ENCODE data around the gene POLR3E.
A peak's percentile ranks its signal among the peaks of the same experiment; 100 is the strongest.

Gene POLR3E

DNA sequence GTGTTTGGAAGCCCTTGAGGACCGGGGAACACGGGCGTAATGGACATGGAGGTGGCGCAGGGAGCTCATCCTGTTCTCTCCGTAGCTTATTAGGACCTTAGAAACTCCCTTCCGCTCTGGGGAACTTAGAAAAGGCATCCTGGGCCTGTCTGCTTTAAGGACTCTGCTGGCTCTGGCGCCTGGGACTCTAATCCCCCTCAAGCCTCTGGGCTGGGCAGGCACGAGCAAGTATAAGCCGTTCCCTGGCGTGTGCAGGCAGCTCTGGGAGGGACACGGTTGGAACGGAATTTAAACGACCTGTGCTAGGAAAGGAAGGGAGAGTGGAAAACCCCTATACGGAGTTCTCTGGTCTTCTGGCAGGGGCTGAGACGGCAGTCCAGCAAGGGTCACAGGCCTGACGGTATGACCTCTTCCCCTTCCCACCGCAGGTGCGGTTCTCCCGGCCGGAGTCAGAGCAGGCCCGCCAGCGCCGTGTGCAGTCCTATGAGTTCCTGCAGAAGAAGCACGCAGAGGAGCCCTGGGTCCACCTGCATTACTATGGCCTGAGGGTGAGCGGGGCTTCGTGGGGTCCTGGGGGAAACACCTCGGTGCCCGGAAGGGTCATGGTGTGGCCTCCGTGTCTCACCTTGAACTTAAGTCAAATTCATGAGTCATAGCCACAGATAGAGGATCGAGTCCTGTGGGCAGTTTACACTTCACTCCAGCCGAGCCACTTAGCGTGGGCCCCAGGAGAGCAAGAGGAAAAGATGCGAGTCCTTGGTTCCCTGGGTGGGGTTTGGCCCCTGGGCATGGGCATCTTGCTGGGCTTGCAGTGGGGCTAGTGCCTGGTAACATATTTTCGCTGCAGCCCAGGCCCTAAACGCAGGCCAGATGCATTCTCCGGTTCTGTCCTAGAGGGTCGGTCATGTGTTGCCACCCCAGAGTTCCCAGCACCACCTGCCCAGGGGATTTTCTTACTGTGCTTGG, 17.7 kb downstream of the POLR3E start:
- H3K4me1 Mint-ChIP-seq (ENCODE audit: low read depth): no peaks in the 10 kb centered on the region
- peak overlapping the region; percentile 30 for H3K27ac Mint-ChIP-seq
- intact Hi-C loops (cut with micrococcal nuclease): no loop called here
- peaks cover 94% of the 10 kb centered on the region for H3K36me3 Mint-ChIP-seq (ENCODE audit: low read depth)
- H3K4me3 Mint-ChIP-seq: no peak overlapping the region
- no peaks in the 10 kb centered on the region for H3K27me3 Mint-ChIP-seq
- no peaks in the 10 kb centered on the region for H3K9me3 Mint-ChIP-seq

- intact Hi-C loops (cut with micrococcal nuclease): no loop called here
These were observed 18.8 kb downstream of the POLR3E start for GRCh38 chr16:22315979-22316378.

GRCh38 chr16:22316411-22316811, 19.2 kb downstream of the POLR3E start:
- Mint-ChIP-seq H3K27ac (no peak overlapping the region), H3K36me3 (ENCODE audit: low read depth) (peaks cover 98% of the 10 kb centered on the region), H3K4me1 (ENCODE audit: low read depth) (no peaks in the 10 kb centered on the region), H3K4me3 (no peak overlapping the region), H3K9me3 (no peaks in the 10 kb centered on the region), H3K27me3 (no peaks in the 10 kb centered on the region)
- intact Hi-C loops (cut with micrococcal nuclease): no loop called here

More at GRCh38 chr16:22315979-22316378, 18.8 kb downstream of the POLR3E start:
- Mint-ChIP-seq H3K4me3 (no peak overlapping the region), H3K9me3 (no peaks in the 10 kb centered on the region), H3K36me3 (ENCODE audit: low read depth) (peaks cover 98% of the 10 kb centered on the region), H3K4me1 (ENCODE audit: low read depth) (no peaks in the 10 kb centered on the region), H3K27ac (no peak overlapping the region), H3K27me3 (no peaks in the 10 kb centered on the region)

GRCh38 chr16:22317001-22317530, 19.9 kb downstream of the POLR3E start:
- intact Hi-C loops (cut with micrococcal nuclease): no loop called here
- no peak overlapping the region for H3K4me3 Mint-ChIP-seq
- H3K27me3 Mint-ChIP-seq: no peaks in the 10 kb centered on the region
- peaks cover 98% of the 10 kb centered on the region for H3K36me3 Mint-ChIP-seq (ENCODE audit: low read depth)
- H3K27ac Mint-ChIP-seq: peak overlapping the region; percentile 16
- no peaks in the 10 kb centered on the region for H3K9me3 Mint-ChIP-seq
- H3K4me1 Mint-ChIP-seq (ENCODE audit: low read depth): no peaks in the 10 kb centered on the region

GRCh38 chr16:22317625-22318024, 20.4 kb downstream of the POLR3E start:
- Mint-ChIP-seq H3K27me3 (no peaks in the 10 kb centered on the region), H3K4me3 (no peak overlapping the region), H3K27ac (peak overlapping the region; percentile 16), H3K9me3 (no peaks in the 10 kb centered on the region), H3K36me3 (ENCODE audit: low read depth) (peaks cover 98% of the 10 kb centered on the region), H3K4me1 (ENCODE audit: low read depth) (no peaks in the 10 kb centered on the region)
- intact Hi-C loops (cut with micrococcal nuclease): no loop called here

DNA sequence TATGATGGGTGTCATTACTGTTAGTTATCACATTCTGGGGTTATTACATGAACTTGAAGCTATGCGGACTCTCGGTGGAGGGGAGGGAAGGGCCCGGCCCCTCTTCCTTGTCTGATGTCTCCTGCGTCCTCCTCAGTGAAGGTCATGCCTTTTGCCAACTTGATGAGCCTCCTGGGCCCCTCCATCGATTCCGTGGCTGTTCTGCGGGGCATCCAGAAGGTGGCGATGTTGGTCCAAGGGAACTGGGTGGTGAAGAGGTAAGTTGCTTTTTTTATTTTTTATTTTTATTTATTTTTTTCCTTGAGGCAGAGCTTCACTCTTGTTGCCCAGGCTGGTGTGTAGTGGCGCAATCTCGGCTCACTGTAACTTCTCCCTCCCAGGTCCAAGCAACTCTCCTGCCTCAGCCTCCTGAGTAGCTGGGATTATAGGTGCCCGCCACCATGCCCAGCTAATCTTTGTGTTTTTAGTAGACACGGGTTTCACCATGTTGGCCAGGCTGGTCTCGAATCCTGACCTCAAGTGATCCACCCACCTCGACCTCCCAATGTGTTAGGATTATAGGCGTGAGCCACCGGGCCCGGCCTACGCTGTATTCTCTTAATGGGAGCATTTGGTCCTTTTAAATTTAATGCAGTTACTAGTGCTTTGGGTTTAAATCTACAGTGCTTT, 21.6 kb downstream of the POLR3E start:
- H3K4me1 Mint-ChIP-seq (ENCODE audit: low read depth): peaks cover 5% of the 10 kb centered on the region
- no peaks in the 10 kb centered on the region for H3K27me3 Mint-ChIP-seq
- intact Hi-C loops (cut with micrococcal nuclease): no loop called here
- no peak overlapping the region for H3K4me3 Mint-ChIP-seq
- H3K27ac Mint-ChIP-seq: no peak overlapping the region
- peaks cover 98% of the 10 kb centered on the region for H3K36me3 Mint-ChIP-seq (ENCODE audit: low read depth)
- H3K9me3 Mint-ChIP-seq: no peaks in the 10 kb centered on the region

GRCh38 chr16:22320572-22321339, 23.5 kb downstream of the POLR3E start:
- intact Hi-C loops (cut with micrococcal nuclease): loop anchor here (2.0 kb wide), 1 partner anchor 54 kb away; the partner anchor contains the start of gene CDR2
- no peaks in the 10 kb centered on the region for H3K27me3 Mint-ChIP-seq
- H3K27ac Mint-ChIP-seq: no peak overlapping the region
- peaks cover 98% of the 10 kb centered on the region for H3K36me3 Mint-ChIP-seq (ENCODE audit: low read depth)
- H3K4me3 Mint-ChIP-seq: no peak overlapping the region
- H3K4me1 Mint-ChIP-seq (ENCODE audit: low read depth): peaks cover 9% of the 10 kb centered on the region
- H3K9me3 Mint-ChIP-seq: no peaks in the 10 kb centered on the region

DNA sequence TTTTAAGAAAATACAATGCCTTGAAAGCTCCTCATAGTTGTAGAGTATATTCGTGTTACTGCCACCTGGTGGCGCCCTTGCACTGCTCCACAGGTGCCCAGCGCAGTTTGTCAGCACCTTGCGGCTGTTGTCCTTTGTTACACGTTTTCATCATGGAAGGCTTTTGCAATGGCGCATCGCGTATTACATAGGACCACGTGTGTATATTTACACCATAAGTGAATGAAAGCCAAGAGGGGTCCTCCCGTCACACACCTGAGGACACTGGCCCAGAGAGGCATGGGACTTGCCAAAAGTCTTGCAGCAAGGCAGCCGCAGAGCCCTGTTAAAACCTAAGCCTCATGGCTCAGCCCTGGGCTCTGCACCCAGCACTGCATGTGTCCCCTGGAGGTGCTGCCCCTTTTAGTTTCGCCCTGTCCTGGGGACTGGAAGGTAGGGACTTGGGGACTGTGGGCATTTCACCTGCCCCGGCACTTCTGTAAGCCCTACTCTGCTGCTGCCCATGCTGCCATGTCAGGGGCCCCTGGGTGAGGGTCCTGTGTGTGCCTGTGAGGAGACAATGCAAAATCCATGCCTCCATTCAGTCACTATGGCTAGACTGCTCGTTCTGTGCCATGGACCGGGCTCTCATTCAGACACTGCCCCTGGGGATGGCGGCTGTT, 24.3 kb downstream of the POLR3E start:
- H3K9me3 Mint-ChIP-seq: no peaks in the 10 kb centered on the region
- no peak overlapping the region for H3K27ac Mint-ChIP-seq
- H3K4me1 Mint-ChIP-seq (ENCODE audit: low read depth): peaks cover 9% of the 10 kb centered on the region
- no peaks in the 10 kb centered on the region for H3K27me3 Mint-ChIP-seq
- H3K4me3 Mint-ChIP-seq: no peak overlapping the region
- peaks cover 98% of the 10 kb centered on the region for H3K36me3 Mint-ChIP-seq (ENCODE audit: low read depth)
- intact Hi-C loops (cut with micrococcal nuclease): loop anchor here (2.0 kb wide), 1 partner anchor 53 kb away; the partner anchor contains the start of gene CDR2

DNA sequence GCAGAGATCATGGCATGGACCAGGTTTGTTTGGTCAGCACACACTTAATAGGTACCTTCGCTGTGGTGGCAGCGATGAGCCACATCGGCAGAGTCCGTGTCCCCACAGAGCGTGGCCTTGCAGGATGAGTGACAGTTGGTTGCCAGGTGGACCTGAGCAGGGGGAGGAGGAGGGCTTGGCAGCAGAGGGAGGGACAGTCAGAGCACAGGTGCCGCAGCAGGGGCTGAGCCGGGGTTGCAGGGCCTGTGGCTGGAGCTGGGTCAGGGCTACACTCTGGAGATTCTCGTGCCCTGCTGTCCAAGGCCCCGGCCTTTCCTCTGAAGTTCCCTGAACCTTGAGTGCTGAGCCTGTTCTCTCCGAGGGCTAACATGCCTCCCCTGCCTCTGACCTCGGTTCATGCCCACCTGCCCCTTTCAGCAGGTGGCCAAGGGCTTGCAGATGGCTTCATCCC, 24.8 kb downstream of the POLR3E start:
- Mint-ChIP-seq H3K27me3 (no peaks in the 10 kb centered on the region), H3K27ac (peak overlapping the region; percentile 20), H3K9me3 (no peaks in the 10 kb centered on the region), H3K4me3 (no peak overlapping the region), H3K4me1 (ENCODE audit: low read depth) (peaks cover 13% of the 10 kb centered on the region), H3K36me3 (ENCODE audit: low read depth) (peaks cover 98% of the 10 kb centered on the region)
- intact Hi-C loops (cut with micrococcal nuclease): no loop called here

DNA sequence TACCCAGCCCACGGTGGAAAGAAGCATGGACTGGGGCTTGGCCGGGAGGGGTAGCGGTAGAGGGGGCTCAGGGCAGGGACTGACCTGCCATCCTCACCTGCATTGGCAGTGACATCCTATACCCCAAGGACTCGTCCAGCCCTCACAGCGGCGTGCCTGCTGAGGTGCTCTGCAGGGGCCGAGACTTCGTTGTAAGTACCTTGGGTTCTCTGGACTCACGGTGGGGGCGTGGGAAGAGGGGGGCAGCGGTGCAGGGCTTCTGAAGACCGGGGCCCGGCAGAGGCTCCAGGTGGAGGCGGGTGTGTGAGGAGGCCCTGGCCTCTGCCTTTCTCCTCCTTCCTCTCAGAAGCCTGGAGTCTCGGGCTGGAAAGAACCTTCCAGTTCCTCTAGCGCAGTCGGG, 25.5 kb downstream of the POLR3E start:
- H3K27me3 Mint-ChIP-seq: no peaks in the 10 kb centered on the region
- intact Hi-C loops (cut with micrococcal nuclease): no loop called here
- no peak overlapping the region for H3K4me3 Mint-ChIP-seq
- H3K9me3 Mint-ChIP-seq: no peaks in the 10 kb centered on the region
- H3K27ac Mint-ChIP-seq: peak overlapping the region; percentile 20
- peaks cover 98% of the 10 kb centered on the region for H3K36me3 Mint-ChIP-seq (ENCODE audit: low read depth)
- H3K4me1 Mint-ChIP-seq (ENCODE audit: low read depth): peaks cover 20% of the 10 kb centered on the region

DNA sequence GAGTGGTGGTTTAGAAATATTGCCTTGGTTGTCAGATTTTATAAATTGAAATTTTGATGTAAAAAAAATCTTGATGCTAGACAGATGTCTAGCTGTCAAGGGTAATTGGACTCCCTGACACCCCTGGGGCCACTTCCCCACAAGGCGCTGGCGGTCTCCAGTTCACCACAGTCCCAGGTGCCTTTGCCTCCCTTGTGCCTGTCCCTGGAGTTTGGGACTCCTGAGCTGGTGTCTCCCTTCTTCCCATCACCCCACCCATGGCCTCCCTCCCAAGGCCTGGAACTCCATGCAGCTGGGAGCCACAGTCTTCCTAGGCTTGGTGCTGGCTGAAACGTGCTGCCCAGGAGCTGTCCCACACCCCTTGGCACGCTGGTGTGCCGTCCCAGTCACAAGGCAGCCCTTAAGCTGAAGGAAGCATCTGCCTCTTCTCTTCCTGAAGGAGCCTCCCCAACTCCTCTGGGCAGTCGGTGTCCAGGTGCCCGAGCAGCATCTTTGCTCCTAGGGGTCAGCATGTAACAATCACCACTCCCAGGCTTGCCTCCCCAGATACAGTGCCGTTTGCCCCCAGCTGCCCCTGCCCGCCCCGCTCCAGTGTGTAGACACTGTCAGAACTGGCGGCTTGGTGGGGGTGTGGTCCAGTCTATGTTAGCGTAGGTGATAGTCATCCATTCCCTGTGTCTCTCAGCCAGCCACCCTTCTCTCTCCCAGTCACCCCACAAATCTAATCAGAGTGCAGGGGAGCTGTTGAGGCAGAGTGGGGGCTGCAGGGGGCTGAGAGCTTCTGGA, 26.2 kb downstream of the POLR3E start:
- intact Hi-C loops (cut with micrococcal nuclease): no loop called here
- H3K9me3 Mint-ChIP-seq: no peaks in the 10 kb centered on the region
- peaks cover 98% of the 10 kb centered on the region for H3K36me3 Mint-ChIP-seq (ENCODE audit: low read depth)
- peak overlapping the region; percentile 20 for H3K27ac Mint-ChIP-seq
- no peaks in the 10 kb centered on the region for H3K27me3 Mint-ChIP-seq
- H3K4me1 Mint-ChIP-seq (ENCODE audit: low read depth): peaks cover 20% of the 10 kb centered on the region
- no peak overlapping the region for H3K4me3 Mint-ChIP-seq

- no peaks in the 10 kb centered on the region for H3K9me3 Mint-ChIP-seq
- intact Hi-C loops (cut with micrococcal nuclease): no loop called here
- H3K27me3 Mint-ChIP-seq: no peaks in the 10 kb centered on the region
- peaks cover 100% of the 10 kb centered on the region for H3K36me3 Mint-ChIP-seq (ENCODE audit: low read depth)
- H3K4me3 Mint-ChIP-seq: no peak overlapping the region
- peaks cover 20% of the 10 kb centered on the region for H3K4me1 Mint-ChIP-seq (ENCODE audit: low read depth)
- H3K27ac Mint-ChIP-seq: peak overlapping the region; percentile 20
These were observed 27.0 kb downstream of the POLR3E start for GRCh38 chr16:22323959-22324786.
